ENCODE results near the gene ZNF684.
"Not testable (repeated sequence)": the region's sequence is repeated elsewhere in the genome, so short reads cannot be mapped to it uniquely, and the experiment has no call there.

The ZNF684 gene

DNA sequence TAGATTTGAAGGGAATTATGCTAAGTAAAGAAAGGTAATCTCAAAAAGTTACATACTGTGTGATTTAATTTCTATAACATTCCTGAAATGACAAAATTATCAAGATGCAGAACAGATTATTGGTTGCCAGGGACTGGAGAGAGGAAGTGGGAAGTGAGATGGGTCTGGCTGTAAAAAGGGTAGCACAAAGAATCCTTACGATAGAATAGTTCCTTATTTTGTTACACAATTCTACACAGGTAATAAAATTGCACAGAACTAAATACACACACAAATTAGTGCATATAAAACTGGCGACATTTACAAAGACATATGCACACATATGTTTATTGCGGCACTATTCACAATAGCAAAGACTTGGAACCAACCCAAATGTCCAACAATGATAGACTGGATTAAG is 33.5 kb downstream of the ZNF684 start:
- Histone ChIP-seq H4K20me1 (ENCODE audit: insufficient read depth, low read length) (no peaks in the 10 kb centered on the region), H3K4me1 (ENCODE audit: insufficient read depth, low read length, severe bottlenecking) (no peaks in the 10 kb centered on the region), H3K9me3 (ENCODE audit: low read length) (no peaks in the 10 kb centered on the region), H3F3A (ENCODE audit: insufficient read depth, low read length) (no peaks in the 10 kb centered on the region), H3K9me2 (ENCODE audit: low read depth, low read length) (no peaks in the 10 kb centered on the region), H2AFZ (ENCODE audit: low read length) (no peak overlapping the region), H3K27me3 (ENCODE audit: insufficient read depth, low read length) (no peaks in the 10 kb centered on the region), H3K27ac (ENCODE audit: low read depth, low read length, poor library complexity, severe bottlenecking) (no peak overlapping the region), H3K4me2 (ENCODE audit: low read length) (no peak overlapping the region), H3K36me3 (ENCODE audit: insufficient read depth, low read length) (no peaks in the 10 kb centered on the region), H3K79me2 (ENCODE audit: insufficient read depth, low read length) (no peaks in the 10 kb centered on the region), H3K4me3 (ENCODE audit: low read depth, low read length, poor library complexity, severe bottlenecking) (no peak overlapping the region), H3K9ac (ENCODE audit: low read length) (no peak overlapping the region)
- no peak for TF ChIP-seq EZH2 (IDR thresholded peaks at IDR 0.05; ENCODE audit: borderline replicate concordance, low read length)
- TF ChIP-seq, protein P1, sequence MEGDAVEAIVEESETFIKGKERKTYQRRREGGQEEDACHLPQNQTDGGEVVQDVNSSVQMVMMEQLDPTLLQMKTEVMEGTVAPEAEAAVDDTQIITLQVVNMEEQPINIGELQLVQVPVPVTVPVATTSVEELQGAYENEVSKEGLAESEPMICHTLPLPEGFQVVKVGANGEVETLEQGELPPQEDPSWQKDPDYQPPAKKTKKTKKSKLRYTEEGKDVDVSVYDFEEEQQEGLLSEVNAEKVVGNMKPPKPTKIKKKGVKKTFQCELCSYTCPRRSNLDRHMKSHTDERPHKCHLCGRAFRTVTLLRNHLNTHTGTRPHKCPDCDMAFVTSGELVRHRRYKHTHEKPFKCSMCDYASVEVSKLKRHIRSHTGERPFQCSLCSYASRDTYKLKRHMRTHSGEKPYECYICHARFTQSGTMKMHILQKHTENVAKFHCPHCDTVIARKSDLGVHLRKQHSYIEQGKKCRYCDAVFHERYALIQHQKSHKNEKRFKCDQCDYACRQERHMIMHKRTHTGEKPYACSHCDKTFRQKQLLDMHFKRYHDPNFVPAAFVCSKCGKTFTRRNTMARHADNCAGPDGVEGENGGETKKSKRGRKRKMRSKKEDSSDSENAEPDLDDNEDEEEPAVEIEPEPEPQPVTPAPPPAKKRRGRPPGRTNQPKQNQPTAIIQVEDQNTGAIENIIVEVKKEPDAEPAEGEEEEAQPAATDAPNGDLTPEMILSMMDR (IDR thresholded peaks at IDR 0.05; ENCODE audit: low read length), result no peak

GRCh38 chr1:40567825-40568224 is 36.4 kb downstream of the ZNF684 start:
- H3K4me2 ChIP-seq (ENCODE audit: low read length), result no peak overlapping the region
- no peaks in the 10 kb centered on the region for H3K9me2 ChIP-seq (ENCODE audit: low read depth, low read length)
- no peak for TF ChIP-seq EZH2 (IDR thresholded peaks at IDR 0.05; ENCODE audit: borderline replicate concordance, low read length)
- TF ChIP-seq, protein P1 (IDR thresholded peaks at IDR 0.05; ENCODE audit: low read length), result no peak
- no peaks in the 10 kb centered on the region for H4K20me1 ChIP-seq (ENCODE audit: insufficient read depth, low read length)
- no peak overlapping the region for H3K9ac ChIP-seq (ENCODE audit: low read length)
- H3K79me2 ChIP-seq (ENCODE audit: insufficient read depth, low read length), result no peaks in the 10 kb centered on the region
- no peaks in the 10 kb centered on the region for H3K27me3 ChIP-seq (ENCODE audit: insufficient read depth, low read length)
- no peaks in the 10 kb centered on the region for H3K4me1 ChIP-seq (ENCODE audit: insufficient read depth, low read length, severe bottlenecking)
- H2AFZ ChIP-seq (ENCODE audit: low read length), result no peak overlapping the region
- no peaks in the 10 kb centered on the region for H3K9me3 ChIP-seq (ENCODE audit: low read length)
- H3K4me3 ChIP-seq (ENCODE audit: low read depth, low read length, poor library complexity, severe bottlenecking), result no peak overlapping the region
- H3K27ac ChIP-seq (ENCODE audit: low read depth, low read length, poor library complexity, severe bottlenecking), result no peak overlapping the region
- H3K36me3 ChIP-seq (ENCODE audit: insufficient read depth, low read length), result no peaks in the 10 kb centered on the region
- no peaks in the 10 kb centered on the region for H3F3A ChIP-seq (ENCODE audit: insufficient read depth, low read length)

DNA sequence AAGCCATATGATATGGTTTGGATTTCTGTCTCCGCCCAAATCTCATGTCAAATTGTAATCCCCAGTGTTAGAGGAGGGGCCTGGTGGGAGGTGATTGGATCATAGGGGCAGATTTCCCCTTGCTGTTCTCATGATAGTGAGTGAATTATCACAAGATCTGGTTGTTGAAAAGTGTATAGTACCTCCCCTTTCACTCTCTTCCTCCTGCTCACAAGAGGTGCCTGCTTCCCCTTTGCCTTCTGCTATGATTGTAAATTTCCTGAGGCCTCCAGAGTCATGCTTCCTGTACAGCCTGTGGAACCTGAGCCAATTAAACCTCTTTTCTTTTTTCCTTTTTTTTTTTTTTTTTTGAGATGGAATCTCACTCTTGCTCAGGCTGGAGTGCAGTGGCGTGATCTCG is 43.4 kb downstream of the ZNF684 start:
- not testable (repeated sequence) for H3K79me2 ChIP-seq (ENCODE audit: insufficient read depth, low read length); H3K9ac ChIP-seq (ENCODE audit: low read length); H3K4me1 ChIP-seq (ENCODE audit: insufficient read depth, low read length, severe bottlenecking); H3K27ac ChIP-seq (ENCODE audit: low read depth, low read length, poor library complexity, severe bottlenecking); H3K9me3 ChIP-seq (ENCODE audit: low read length); H4K20me1 ChIP-seq (ENCODE audit: insufficient read depth, low read length); H3K4me2 ChIP-seq (ENCODE audit: low read length); H3F3A ChIP-seq (ENCODE audit: insufficient read depth, low read length); H3K36me3 ChIP-seq (ENCODE audit: insufficient read depth, low read length); H3K9me2 ChIP-seq (ENCODE audit: low read depth, low read length); H2AFZ ChIP-seq (ENCODE audit: low read length); H3K27me3 ChIP-seq (ENCODE audit: insufficient read depth, low read length); H3K4me3 ChIP-seq (ENCODE audit: low read depth, low read length, poor library complexity, severe bottlenecking)

GRCh38 chr1:40575336-40575735 is 43.9 kb downstream of the ZNF684 start:
- Histone ChIP-seq H3K79me2 (ENCODE audit: insufficient read depth, low read length) (no peaks in the 10 kb centered on the region), H3K9me3 (ENCODE audit: low read length) (no peaks in the 10 kb centered on the region), H3K4me2 (ENCODE audit: low read length) (no peak overlapping the region), H3K4me3 (ENCODE audit: low read depth, low read length, poor library complexity, severe bottlenecking) (no peak overlapping the region), H3K9me2 (ENCODE audit: low read depth, low read length) (no peaks in the 10 kb centered on the region), H4K20me1 (ENCODE audit: insufficient read depth, low read length) (no peaks in the 10 kb centered on the region), H3K36me3 (ENCODE audit: insufficient read depth, low read length) (no peaks in the 10 kb centered on the region), H3K27ac (ENCODE audit: low read depth, low read length, poor library complexity, severe bottlenecking) (no peak overlapping the region), H3F3A (ENCODE audit: insufficient read depth, low read length) (no peaks in the 10 kb centered on the region), H3K27me3 (ENCODE audit: insufficient read depth, low read length) (no peaks in the 10 kb centered on the region), H3K4me1 (ENCODE audit: insufficient read depth, low read length, severe bottlenecking) (no peaks in the 10 kb centered on the region), H2AFZ (ENCODE audit: low read length) (no peak overlapping the region), H3K9ac (ENCODE audit: low read length) (no peak overlapping the region)
- TF ChIP-seq, protein P1 (IDR thresholded peaks at IDR 0.05; ENCODE audit: low read length), result no peak
- TF ChIP-seq EZH2 (IDR thresholded peaks at IDR 0.05; ENCODE audit: borderline replicate concordance, low read length), result no peak
